ENCODE results near the gene ZFP36.

- TF ChIP-seq CTCF (IDR thresholded peaks at IDR 0.05): no peak
- TF ChIP-seq POLR2A (IDR thresholded peaks at IDR 0.05): peak in 1 of 2 donors; percentile 23
Measured at GRCh38 chr19:39430675-39431593, 24.3 kb downstream of the ZFP36 start.
